Activated CD4-positive, CD25-positive, alpha-beta regulatory T cell treated with anti-CD3 and anti-CD28 coated beads, Interleukin-2, amount 50 U/mL, for 24 hours (primary cell): ENCODE results near the gene TAF11L10.
"Not testable (repeated sequence)": the region's sequence is repeated elsewhere in the genome, so short reads cannot be mapped to it uniquely, and the experiment has no call there.

Experiments used
- ATAC-seq, 2 donors: fragments of 150-1000 bp; cut with Tn5 transposase; one replicate each; pipeline ENCODE4 v1.10.0; 2021; ENCODE audit warnings: mild to moderate bottlenecking in 1 of 2, moderate library complexity in 1 of 2

Gene TAF11L10

GRCh38 chr5:17597728-17598127 lies at the start of gene TAF11L10:
TAF11L10 (minus strand) TSS chr5:17597828.
- ATAC-seq: not testable (repeated sequence)

DNA sequence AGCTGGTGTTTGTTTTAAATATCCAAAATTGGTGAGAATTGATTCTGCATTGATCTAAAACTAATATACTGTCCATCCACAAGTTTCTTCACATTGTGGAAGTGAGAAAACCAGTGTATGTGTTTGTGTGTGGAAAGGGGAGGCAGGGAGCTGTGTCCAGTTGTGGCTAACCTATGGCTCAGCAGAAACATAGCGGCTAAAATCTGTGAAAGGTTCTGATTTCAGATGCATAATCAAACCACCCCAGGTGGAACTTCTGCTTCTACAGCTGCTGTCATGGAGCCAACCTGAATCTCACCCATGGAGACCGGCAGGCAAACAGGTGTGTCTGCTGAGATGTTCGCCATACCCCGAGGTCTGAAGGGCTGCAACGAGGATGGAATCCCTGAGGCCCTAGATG lies 36.5 kb upstream of the TAF11L10 start, which contains the start of gene TAF11L14:
TAF11L14 (plus strand) TSS at position 301 of the 400 bp plus-strand sequence.
- ATAC-seq: no peak

GRCh38 chr5:17631788-17632187 lies 34.2 kb upstream of the TAF11L10 start, which contains the start of gene TAF11L13:
TAF11L13 (plus strand) TSS chr5:17632088.
- not testable (repeated sequence) for ATAC-seq

DNA sequence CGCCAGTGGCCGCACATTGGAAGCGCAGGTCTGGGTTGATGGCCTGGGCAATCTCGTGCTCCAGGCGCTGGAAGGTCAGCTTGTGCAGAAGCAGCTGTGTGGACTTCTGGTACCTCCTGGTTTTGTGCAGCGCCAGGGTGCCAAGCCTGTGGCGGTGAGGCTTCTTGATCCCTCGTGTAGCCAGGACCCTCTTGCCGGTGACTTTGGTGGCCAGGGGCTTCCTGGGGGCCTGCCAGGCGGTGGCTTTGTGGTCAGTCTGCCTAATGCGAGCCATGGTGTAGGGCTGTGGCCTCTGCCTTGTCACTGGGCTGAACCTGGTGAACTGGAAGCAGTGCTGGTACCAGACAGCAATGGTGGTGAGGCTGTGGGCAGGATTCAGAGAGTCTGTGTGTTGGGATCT lies 28.1 kb upstream of the TAF11L10 start:
- no peak for ATAC-seq

- no peak for ATAC-seq
Observed at GRCh38 chr5:17620627-17621026, 23.0 kb upstream of the TAF11L10 start.

DNA sequence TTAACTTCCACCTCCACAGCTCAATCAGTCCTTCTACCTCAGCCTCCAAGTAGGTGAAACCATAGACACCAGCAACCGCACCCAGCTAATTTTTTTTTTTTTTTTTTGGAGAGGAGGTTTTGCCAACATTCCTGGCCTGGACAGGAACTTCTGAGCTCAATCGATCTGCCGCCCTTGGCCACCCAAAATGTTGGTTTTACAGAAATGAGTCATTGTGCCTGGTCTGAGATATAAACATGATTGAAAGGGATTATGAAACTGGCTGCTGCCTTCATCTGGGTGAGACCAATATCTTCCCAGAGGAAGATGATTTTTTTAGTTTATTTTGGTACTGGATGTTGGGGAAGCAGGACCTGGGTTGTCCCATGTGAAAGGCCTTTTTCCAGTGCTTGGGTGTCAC lies 21.7 kb upstream of the TAF11L10 start:
- ATAC-seq: no peak

- ATAC-seq: no peak
Observed at GRCh38 chr5:17614872-17615605, 17.4 kb upstream of the TAF11L10 start.

DNA sequence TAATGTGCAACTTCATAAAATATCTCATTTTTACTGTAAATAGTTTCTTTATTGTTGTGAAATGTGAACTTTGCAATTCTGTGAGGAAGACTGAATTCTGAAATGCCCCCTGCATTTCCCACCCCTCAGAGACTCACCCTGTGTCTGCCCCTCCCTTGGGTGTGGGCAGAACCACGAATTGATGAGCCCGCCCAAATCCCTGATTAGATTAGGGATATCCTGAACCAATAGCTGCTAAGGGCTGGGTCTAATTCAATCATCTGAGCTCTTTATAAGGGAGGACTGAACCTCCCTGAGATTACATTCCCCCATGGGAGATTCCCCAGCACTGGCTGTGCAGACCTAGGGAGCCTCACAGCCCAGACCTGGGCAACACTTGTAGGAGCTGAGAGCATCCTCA lies 12.5 kb upstream of the TAF11L10 start, which contains the start of gene TAF11L12:
TAF11L12 (plus strand) TSS at position 301 of the 400 bp plus-strand sequence.
- not testable (repeated sequence) for ATAC-seq

DNA sequence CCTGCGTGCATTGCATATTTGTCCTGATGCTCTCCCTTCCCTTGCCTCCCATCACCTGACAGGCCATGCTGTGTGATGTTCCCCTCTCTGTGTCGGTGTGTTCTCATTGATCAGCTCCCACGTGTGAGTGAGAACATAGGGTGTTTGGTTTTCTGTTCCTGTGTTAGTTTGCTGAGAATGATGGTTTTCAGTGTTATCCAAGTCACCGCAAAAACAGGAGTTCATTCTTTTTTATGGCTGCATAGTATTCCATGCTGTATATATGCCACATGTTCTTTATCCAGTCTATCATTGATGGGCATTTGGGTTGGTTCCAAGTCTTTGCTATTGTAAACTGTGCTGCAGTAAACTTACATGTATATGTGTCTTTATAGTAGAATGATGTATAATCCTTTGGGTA lies 9.8 kb upstream of the TAF11L10 start:
- ATAC-seq: not testable (repeated sequence)

- ATAC-seq: no peak
Observed at GRCh38 chr5:17604951-17605350, 7.3 kb upstream of the TAF11L10 start.

GRCh38 chr5:17603880-17604279 lies 6.3 kb upstream of the TAF11L10 start, which contains the start of gene TAF11L11:
TAF11L11 (plus strand) TSS chr5:17604183.
- not testable (repeated sequence) for ATAC-seq

DNA sequence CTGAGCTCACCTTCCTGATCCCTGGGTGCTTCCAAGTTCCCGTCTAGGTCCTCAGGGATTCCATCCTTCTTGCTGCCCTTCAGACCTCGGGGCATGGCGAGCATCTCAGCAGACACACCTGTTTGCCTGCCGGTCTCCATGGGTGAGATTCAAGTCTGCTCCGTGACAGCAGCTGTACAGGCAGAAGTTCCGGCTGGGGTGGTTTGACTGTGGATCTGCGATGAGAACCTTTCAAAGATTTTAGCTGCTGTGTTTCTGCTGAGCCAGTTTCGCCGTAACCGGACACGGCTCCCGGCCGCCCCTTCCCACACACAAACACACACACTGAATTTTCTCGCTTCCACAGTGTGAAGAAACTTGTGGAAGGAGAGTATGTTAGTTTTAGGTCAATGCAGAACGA lies 3.4 kb downstream of the TAF11L10 start, which contains the start of gene TAF11L9:
TAF11L9 (minus strand) TSS at position 140 of the 400 bp plus-strand sequence.
- ATAC-seq: not testable (repeated sequence)

DNA sequence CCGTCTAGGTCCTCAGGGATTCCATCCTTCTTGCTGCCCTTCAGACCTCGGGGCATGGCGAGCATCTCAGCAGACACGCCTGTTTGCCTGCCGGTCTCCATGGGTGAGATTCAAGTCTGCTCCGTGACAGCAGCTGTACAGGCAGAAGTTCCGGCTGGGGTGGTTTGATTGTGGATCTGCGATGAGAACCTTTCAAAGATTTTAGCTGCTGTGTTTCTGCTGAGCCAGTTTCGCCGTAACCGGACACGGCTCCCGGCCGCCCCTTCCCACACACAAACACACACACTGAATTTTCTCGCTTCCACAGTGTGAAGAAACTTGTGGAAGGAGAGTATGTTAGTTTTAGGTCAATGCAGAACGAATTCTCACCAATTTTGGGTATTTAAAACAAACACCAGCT lies 6.8 kb downstream of the TAF11L10 start, which contains the start of gene TAF11L8:
TAF11L8 (minus strand) TSS at position 101 of the 400 bp plus-strand sequence.
- not testable (repeated sequence) for ATAC-seq

DNA sequence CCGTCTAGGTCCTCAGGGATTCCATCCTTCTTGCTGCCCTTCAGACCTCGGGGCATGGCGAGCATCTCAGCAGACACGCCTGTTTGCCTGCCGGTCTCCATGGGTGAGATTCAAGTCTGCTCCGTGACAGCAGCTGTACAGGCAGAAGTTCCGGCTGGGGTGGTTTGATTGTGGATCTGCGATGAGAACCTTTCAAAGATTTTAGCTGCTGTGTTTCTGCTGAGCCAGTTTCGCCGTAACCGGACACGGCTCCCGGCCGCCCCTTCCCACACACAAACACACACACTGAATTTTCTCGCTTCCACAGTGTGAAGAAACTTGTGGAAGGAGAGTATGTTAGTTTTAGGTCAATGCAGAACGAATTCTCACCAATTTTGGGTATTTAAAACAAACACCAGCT lies 12.0 kb downstream of the TAF11L10 start, which contains the start of gene TAF11L7:
TAF11L7 (minus strand) TSS at position 101 of the 400 bp plus-strand sequence.
- not testable (repeated sequence) for ATAC-seq
